Keratinocyte (primary cell): ENCODE data around the gene MIEF1. TPM values are rescaled to one million over a fixed set of nuclear protein-coding genes. Genes with fewer than 3 reads are reported as not detected.

ENCODE experiments used
- DNase-seq: peaks from one replicate; pipeline ENCODE4 v3.0.0-alpha.2; 2011; ENCODE audit warnings: low read depth, missing footprints, low spot score
- FAIRE-seq: peaks from 2 replicates; lab custom pipeline; 2011; peaks lifted over from hg19 to GRCh38; lab: Jason Lieb, UNC
- H2AFZ ChIP-seq: 2 replicates; pipeline ENCODE4 v1.6.0; 2012; ENCODE audit warnings: low read length, control low read depth, inconsistent platforms; ENCODE audit not compliant: control insufficient read depth
- H3K27ac ChIP-seq: 2 replicates; pipeline ENCODE4 v1.5.1; 2011; ENCODE audit warnings: low read length; ENCODE audit not compliant: control insufficient read depth, insufficient read depth
- H3K27me3 ChIP-seq: 3 replicates; pipeline ENCODE4 v1.6.0; 2011; ENCODE audit warnings: low read length; ENCODE audit not compliant: control insufficient read depth, insufficient read depth; ENCODE audit errors: extremely low read depth
- H3K36me3 ChIP-seq, 2 experiments: 2 replicates in 1 of 2; 3 replicates in 1 of 2; pipeline ENCODE4 v1.5.1; 2011; ENCODE audit warnings: low read length in 2 of 2, mild to moderate bottlenecking in 1 of 2; ENCODE audit not compliant: control insufficient read depth in 2 of 2, insufficient read depth in 2 of 2; ENCODE audit errors: extremely low read depth in 1 of 2
- H3K4me1 ChIP-seq: 3 replicates; pipeline ENCODE4 v1.5.1; 2011; ENCODE audit warnings: low read length; ENCODE audit not compliant: control insufficient read depth, insufficient read depth; ENCODE audit errors: extremely low read depth
- H3K4me2 ChIP-seq: 3 replicates; pipeline ENCODE4 v1.6.0; 2011; ENCODE audit warnings: low read depth, low read length; ENCODE audit not compliant: control insufficient read depth, insufficient read depth; ENCODE audit errors: extremely low read depth
- H3K4me3 ChIP-seq, 3 experiments: fragments of 200-600 bp in 1 of 3; sonication (generic) in 1 of 3; 2 replicates in 2 of 3; 3 replicates in 1 of 3; pipeline ENCODE4 v1.5.1; 2011 to 2016; ENCODE audit warnings: low read length in 3 of 3, mild to moderate bottlenecking in 3 of 3, control low read depth in 2 of 3, inconsistent platforms in 1 of 3, low read depth in 1 of 3, mixed read lengths in 1 of 3, mixed run types in 1 of 3, moderate library complexity in 1 of 3; ENCODE audit not compliant: control insufficient read depth in 2 of 3, insufficient read depth in 2 of 3; ENCODE audit errors: extremely low read depth in 1 of 3
- H3K79me2 ChIP-seq: 2 replicates; pipeline ENCODE4 v1.6.0; 2012; ENCODE audit warnings: low read length; ENCODE audit not compliant: control insufficient read depth, insufficient read depth
- H3K9ac ChIP-seq: 3 replicates; pipeline ENCODE4 v1.6.0; 2011; ENCODE audit warnings: low read length; ENCODE audit not compliant: control insufficient read depth, insufficient read depth; ENCODE audit errors: extremely low read depth
- H3K9me1 ChIP-seq: 3 replicates; pipeline ENCODE4 v1.6.0; 2011; ENCODE audit warnings: low read length; ENCODE audit not compliant: control insufficient read depth, insufficient read depth; ENCODE audit errors: extremely low read depth
- H3K9me3 ChIP-seq: 2 replicates; pipeline ENCODE4 v1.5.1; 2012; ENCODE audit warnings: low read depth, low read length; ENCODE audit not compliant: control insufficient read depth
- H4K20me1 ChIP-seq: 3 replicates; pipeline ENCODE4 v1.6.0; 2011; ENCODE audit warnings: low read length; ENCODE audit not compliant: control insufficient read depth, insufficient read depth; ENCODE audit errors: extremely low read depth
- EZH2 ChIP-seq: IDR thresholded peaks from one replicate; pipeline ENCODE4 v1.6.1; 2012; ENCODE audit warnings: inconsistent platforms, mild to moderate bottlenecking, low read length, moderate library complexity
- dilution Hi-C: fragments of 300-500 bp; cut with MboI; formaldehyde crosslinking; loops from one replicate; pipeline ENCODE4 v1.7.0; 2020; ENCODE audit warnings: low sequenced_read_pairs; ENCODE audit not compliant: extremely low pct_ligation_motif_present
- polyA plus RNA-seq, 5 experiments: library from polyadenylated mRNA; depleted of rRNA in 3 of 5; stranded (reverse) in 3 of 5; stranded (forward) in 1 of 5; unstranded in 1 of 5; fragments of >200 nt; gene quantifications; 1 replicate in 1 of 5; 2 replicates in 3 of 5; 3 replicates in 1 of 5; pipeline versions ENCODE4 v1.2.1 to v1.2.3, GENCODE V29; 2011 to 2012; ENCODE audit warnings: missing spikeins in 2 of 5, low read depth in 1 of 5, low replicate concordance in 1 of 5
- TF ChIP-seq, protein P1 (sequence below), 3 experiments: IDR thresholded peaks in 1 of 3; conservative IDR thresholded peaks in 1 of 3; optimal IDR thresholded peaks in 1 of 3; 2 replicates in 2 of 3; 3 replicates in 1 of 3; pipeline versions ENCODE3 to v1.5.1; 2011; ENCODE audit warnings: low read length in 3 of 3, mild to moderate bottlenecking in 3 of 3, moderate library complexity in 2 of 3, control low read depth in 1 of 3, inconsistent platforms in 1 of 3; ENCODE audit not compliant: insufficient read depth in 2 of 3; ENCODE audit errors: extremely low read depth in 1 of 3

Gene MIEF1
- polyA plus RNA-seq, 1 donor (not counting 4 experiments of a cell fraction or from before 2014, with no cell fraction given) = 18.4 TPM

DNA sequence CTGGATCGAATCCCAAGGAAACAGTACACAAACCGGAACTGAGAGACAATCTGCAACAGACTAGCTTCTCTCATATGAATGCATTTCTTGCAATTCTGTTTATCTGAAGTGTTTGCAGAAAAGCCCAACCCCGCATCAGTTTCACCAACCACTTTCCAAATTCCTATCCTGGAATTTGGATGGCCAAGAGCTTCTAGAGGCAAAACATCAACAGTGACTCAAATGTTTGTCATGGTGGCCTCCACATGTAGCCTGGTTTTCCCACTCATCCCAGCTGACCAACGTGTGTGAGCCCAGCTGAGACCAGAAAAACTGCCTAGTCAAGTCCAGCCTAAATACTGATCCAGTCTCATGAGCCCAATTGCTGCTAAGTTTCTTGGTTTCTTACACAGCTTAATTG, 8.3 kb upstream of the MIEF1 start:
- dilution Hi-C loops = no loop called here
- H3K27ac ChIP-seq = no peak overlapping the region
- FAIRE-seq = no peak
- no peaks in the 10 kb centered on the region for H3K4me1 ChIP-seq
- TF ChIP-seq EZH2 = no peak
- TF ChIP-seq, protein P1, sequence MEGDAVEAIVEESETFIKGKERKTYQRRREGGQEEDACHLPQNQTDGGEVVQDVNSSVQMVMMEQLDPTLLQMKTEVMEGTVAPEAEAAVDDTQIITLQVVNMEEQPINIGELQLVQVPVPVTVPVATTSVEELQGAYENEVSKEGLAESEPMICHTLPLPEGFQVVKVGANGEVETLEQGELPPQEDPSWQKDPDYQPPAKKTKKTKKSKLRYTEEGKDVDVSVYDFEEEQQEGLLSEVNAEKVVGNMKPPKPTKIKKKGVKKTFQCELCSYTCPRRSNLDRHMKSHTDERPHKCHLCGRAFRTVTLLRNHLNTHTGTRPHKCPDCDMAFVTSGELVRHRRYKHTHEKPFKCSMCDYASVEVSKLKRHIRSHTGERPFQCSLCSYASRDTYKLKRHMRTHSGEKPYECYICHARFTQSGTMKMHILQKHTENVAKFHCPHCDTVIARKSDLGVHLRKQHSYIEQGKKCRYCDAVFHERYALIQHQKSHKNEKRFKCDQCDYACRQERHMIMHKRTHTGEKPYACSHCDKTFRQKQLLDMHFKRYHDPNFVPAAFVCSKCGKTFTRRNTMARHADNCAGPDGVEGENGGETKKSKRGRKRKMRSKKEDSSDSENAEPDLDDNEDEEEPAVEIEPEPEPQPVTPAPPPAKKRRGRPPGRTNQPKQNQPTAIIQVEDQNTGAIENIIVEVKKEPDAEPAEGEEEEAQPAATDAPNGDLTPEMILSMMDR (optimal IDR thresholded peaks at IDR 0.05 in 1 of 3, IDR thresholded peaks at IDR 0.05 in 1 of 3, conservative IDR thresholded peaks at IDR 0.05 in 1 of 3; ENCODE audit: extremely low read depth in 1 of 3, insufficient read depth in 2 of 3, low read length in 3 of 3) = no peak
- no peak overlapping the region for H3K9ac ChIP-seq
- H3K4me2 ChIP-seq = no peak overlapping the region
- no peak overlapping the region for H3K4me3 ChIP-seq
- H3K79me2 ChIP-seq = no peaks in the 10 kb centered on the region
- no peaks in the 10 kb centered on the region for H3K27me3 ChIP-seq
- no peaks in the 10 kb centered on the region for H3K9me1 ChIP-seq
- H3K9me3 ChIP-seq = no peaks in the 10 kb centered on the region
- no peaks in the 10 kb centered on the region for H3K36me3 ChIP-seq
- no peaks in the 10 kb centered on the region for H4K20me1 ChIP-seq
- no peak for DNase-seq
- H2AFZ ChIP-seq = no peak overlapping the region

DNA sequence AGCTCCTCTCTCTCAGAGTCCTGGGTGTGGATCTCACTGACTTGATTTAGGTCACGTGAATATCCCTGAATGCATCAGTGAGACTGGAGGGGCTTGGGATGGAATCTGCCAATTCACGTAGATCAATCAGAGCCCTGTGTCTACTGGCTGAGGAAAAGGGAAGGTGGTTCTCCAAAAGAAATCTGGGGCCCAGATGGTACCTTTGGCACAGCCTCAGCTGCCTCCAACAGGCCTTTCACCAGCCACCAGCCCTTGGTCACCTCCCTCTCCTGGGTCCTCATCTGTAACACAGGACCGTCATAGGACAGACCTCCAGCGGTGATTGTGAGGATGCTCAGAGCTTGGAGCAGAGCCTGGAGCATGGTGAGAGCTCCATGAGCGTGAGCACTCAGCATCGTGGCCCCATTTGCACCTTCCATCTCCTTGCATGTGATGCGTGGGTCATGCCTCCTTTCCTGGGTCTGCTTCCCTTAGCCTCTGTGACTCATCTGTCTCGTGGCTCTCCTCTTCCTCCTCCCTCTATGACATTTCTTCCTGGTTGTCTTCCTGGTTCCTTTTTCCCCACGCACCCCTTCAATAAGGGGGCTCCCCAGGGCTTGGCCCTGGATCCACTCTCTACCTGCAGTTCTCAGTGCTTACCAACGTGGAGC, 7.5 kb upstream of the MIEF1 start:
- Histone ChIP-seq H3K79me2 (no peaks in the 10 kb centered on the region), H3K36me3 (no peaks in the 10 kb centered on the region), H4K20me1 (no peaks in the 10 kb centered on the region), H3K9me1 (no peaks in the 10 kb centered on the region), H3K4me2 (no peak overlapping the region), H2AFZ (no peak overlapping the region), H3K4me1 (no peaks in the 10 kb centered on the region), H3K27me3 (no peaks in the 10 kb centered on the region), H3K4me3 (no peak overlapping the region), H3K9me3 (no peaks in the 10 kb centered on the region), H3K9ac (no peak overlapping the region), H3K27ac (no peak overlapping the region)
- dilution Hi-C loops = no loop called here
- DNase-seq (no peak), FAIRE-seq (no peak)
- TF ChIP-seq, protein P1 (optimal IDR thresholded peaks at IDR 0.05 in 1 of 3, IDR thresholded peaks at IDR 0.05 in 1 of 3, conservative IDR thresholded peaks at IDR 0.05 in 1 of 3; ENCODE audit: extremely low read depth in 1 of 3, insufficient read depth in 2 of 3, low read length in 3 of 3) = no peak
- TF ChIP-seq EZH2 = no peak
